Central memory CD8-positive, alpha-beta T cell (primary cell): ENCODE data around the gene XPO1.
A peak's percentile ranks its signal among the peaks of the same experiment; 100 is the strongest.
"Not testable (repeated sequence)": the region's sequence is repeated elsewhere in the genome, so short reads cannot be mapped to it uniquely, and the experiment has no call there.

ENCODE experiments used
- ATAC-seq: fragments of 150-1000 bp; cut with Tn5 transposase; replicated peaks from 2 replicates; pipeline ENCODE4 v1.10.0; 2022; ENCODE audit warnings: mild to moderate bottlenecking, moderate FRiP score, moderate number of reproducible peaks; ENCODE audit not compliant: poor library complexity, severe bottlenecking; ENCODE audit errors: extremely low read depth
- DNase-seq, 2 donors: peaks; one replicate each; pipeline ENCODE4 v3.0.0; 2021; ENCODE audit warnings: low spot score in 2 of 2
- H3K27ac Mint-ChIP-seq: one replicate; pipeline ENCODE4 v1.8.0; 2022; ENCODE audit warnings: low read depth, mild to moderate bottlenecking, moderate library complexity, mixed read lengths
- H3K27me3 Mint-ChIP-seq: one replicate; pipeline ENCODE4 v1.8.0; 2022; ENCODE audit warnings: mixed read lengths
- H3K36me3 Mint-ChIP-seq: one replicate; pipeline ENCODE4 v1.8.0; 2022; ENCODE audit warnings: mild to moderate bottlenecking, moderate library complexity, mixed read lengths; ENCODE audit not compliant: insufficient read depth
- H3K4me1 Mint-ChIP-seq: one replicate; pipeline ENCODE4 v1.8.0; 2022; ENCODE audit warnings: mixed read lengths
- H3K4me3 Mint-ChIP-seq: one replicate; pipeline ENCODE4 v1.8.0; 2022; ENCODE audit warnings: mild to moderate bottlenecking, moderate library complexity, mixed read lengths
- H3K9me3 Mint-ChIP-seq: one replicate; pipeline ENCODE4 v1.8.0; 2022; ENCODE audit warnings: mixed read lengths

XPO1 gene

GRCh38 chr2:61454383-61454782 lies 83.8 kb downstream of the XPO1 start:
- H3K9me3 Mint-ChIP-seq: no peaks in the 10 kb centered on the region
- no peak overlapping the region for H3K4me3 Mint-ChIP-seq
- H3K36me3 Mint-ChIP-seq: peaks cover 9% of the 10 kb centered on the region
- H3K4me1 Mint-ChIP-seq: peaks cover 56% of the 10 kb centered on the region
- DNase-seq (no peak), ATAC-seq (no peak)
- no peaks in the 10 kb centered on the region for H3K27me3 Mint-ChIP-seq
- peak overlapping the region; percentile 13 for H3K27ac Mint-ChIP-seq

DNA sequence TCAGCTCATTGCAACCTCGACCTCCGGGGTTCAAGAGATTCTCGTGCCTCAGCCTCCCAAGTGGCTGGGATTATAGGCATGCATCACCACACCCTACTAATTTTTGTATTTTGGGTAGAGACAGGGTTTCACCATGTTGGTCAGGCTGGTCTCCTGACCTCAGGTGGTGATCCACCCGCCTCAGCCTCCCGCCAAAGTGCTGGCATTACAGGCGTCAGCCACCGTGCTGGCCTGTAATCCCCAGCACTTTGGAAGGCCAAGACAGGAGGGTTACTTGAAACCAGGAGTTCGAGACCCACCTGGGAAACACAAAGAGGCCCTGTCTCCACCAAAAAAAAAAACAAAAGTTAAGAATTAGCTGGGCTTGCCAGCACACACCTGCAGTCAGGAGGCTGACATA lies 85.8 kb downstream of the XPO1 start:
- Mint-ChIP-seq H3K27ac (peak overlapping the region; percentile 42), H3K9me3 (no peaks in the 10 kb centered on the region), H3K27me3 (no peaks in the 10 kb centered on the region), H3K4me1 (peaks cover 62% of the 10 kb centered on the region), H3K4me3 (no peak overlapping the region), H3K36me3 (peaks cover 9% of the 10 kb centered on the region)
- no peak for ATAC-seq
- no peak for DNase-seq

DNA sequence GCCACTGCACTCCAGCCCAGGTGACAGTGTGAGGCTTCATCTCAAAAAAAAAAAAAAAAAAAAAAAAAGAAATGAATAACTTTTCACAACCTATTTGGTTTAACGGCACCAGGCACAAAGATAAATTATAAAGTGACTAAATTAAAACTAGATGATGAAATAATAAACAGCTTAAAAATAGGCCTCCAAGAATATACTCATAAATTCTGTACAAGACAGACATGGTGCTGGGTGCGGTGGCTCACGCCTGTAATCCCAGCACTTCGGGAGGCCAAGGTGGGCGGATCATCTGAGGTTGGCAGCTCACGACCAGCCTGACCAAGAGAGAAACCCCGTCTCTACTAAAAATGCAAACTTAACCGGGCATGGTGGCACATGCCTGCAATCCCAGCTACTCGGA lies 87.0 kb downstream of the XPO1 start:
- ATAC-seq (no peak), DNase-seq (no peak)
- peak overlapping the region; percentile 35 for H3K27ac Mint-ChIP-seq
- H3K4me1 Mint-ChIP-seq: peaks cover 52% of the 10 kb centered on the region
- H3K36me3 Mint-ChIP-seq: peaks cover 10% of the 10 kb centered on the region
- no peaks in the 10 kb centered on the region for H3K27me3 Mint-ChIP-seq
- no peak overlapping the region for H3K4me3 Mint-ChIP-seq
- no peaks in the 10 kb centered on the region for H3K9me3 Mint-ChIP-seq

- DNase-seq (no peak), ATAC-seq (peak; percentile 94)
- Mint-ChIP-seq H3K36me3 (peaks cover 10% of the 10 kb centered on the region), H3K4me3 (no peak overlapping the region), H3K4me1 (peaks cover 45% of the 10 kb centered on the region), H3K9me3 (no peaks in the 10 kb centered on the region), H3K27me3 (no peaks in the 10 kb centered on the region), H3K27ac (no peak overlapping the region)
Observed at GRCh38 chr2:61450144-61450543, 88.0 kb downstream of the XPO1 start.

DNA sequence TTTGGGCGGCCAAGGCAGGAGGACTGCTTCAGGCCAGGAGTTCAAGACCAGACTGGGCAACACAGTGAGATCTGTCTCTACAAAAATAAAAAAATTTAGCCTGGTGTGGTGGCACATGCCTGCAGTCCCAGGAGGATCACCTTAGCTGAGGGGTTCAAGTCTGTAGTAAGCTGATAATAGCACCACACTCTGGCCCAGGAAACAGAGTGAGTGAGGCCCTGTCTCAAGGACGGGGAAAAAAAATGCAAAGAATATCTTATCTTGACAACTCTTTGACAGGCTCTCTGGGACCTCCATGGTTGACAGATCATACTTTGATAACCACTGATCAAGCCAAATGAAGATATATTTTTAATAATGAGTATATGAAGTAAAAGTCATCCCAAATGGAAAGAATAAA lies 89.9 kb downstream of the XPO1 start:
- H3K9me3 Mint-ChIP-seq: no peaks in the 10 kb centered on the region
- DNase-seq (no peak), ATAC-seq (no peak)
- H3K4me3 Mint-ChIP-seq: no peak overlapping the region
- H3K36me3 Mint-ChIP-seq: peaks cover 6% of the 10 kb centered on the region
- no peak overlapping the region for H3K27ac Mint-ChIP-seq
- H3K27me3 Mint-ChIP-seq: no peaks in the 10 kb centered on the region
- H3K4me1 Mint-ChIP-seq: peaks cover 64% of the 10 kb centered on the region

DNA sequence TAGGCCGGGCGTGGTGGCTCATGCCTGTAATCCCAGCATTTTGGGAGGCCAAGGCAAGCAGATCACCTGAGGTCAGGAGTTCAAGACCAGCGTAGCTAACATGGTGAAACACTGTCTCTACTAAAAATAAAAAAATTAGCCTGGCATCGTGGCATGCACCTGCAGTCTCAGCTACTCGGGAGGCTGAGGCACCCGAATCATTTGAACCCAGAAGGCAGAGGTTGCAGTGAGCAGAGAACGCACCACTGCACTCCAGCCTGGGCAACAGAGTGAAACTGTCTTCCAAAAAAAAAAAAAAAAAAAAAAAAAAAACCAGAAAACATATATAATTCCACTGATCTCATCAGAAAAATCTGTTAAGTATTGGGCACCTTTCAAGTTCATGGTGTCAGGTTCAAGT lies 91.2 kb downstream of the XPO1 start:
- not testable (repeated sequence) for ATAC-seq, H3K27ac Mint-ChIP-seq, H3K36me3 Mint-ChIP-seq, H3K9me3 Mint-ChIP-seq, H3K4me3 Mint-ChIP-seq, DNase-seq, H3K27me3 Mint-ChIP-seq
- H3K4me1 Mint-ChIP-seq: peaks cover 70% of the 10 kb centered on the region

DNA sequence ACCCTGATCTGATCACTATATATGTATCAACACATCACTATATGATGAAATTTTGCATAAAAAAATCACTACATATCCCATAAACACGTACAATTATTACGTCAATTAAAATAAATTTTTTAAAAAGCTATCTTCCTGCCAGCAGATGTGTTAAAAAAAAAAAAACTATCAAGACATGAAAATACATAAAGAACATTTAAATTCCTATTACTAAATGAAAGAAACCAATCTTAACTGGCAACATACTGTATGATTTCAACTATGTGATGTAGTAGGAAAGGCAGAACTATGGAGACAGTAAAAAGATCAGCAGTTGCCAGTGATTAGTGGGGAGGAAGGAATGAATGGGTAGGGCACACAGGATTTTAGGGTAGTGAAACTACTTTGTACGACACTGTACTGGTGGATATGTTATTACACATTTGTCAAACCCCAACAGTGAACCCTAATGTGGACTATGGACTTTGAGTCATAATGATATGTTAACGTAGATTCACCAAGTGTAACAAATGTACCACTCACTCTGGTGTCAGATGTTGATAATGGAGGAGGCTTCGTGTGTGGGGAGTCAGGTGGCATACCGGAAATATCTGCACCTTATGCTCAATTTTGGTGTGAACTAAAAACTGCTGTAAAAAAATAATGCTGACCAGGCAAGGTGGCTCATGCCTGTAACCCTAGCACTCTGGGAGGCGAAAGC lies 94.7 kb downstream of the XPO1 start:
- H3K4me1 Mint-ChIP-seq: peaks cover 71% of the 10 kb centered on the region
- H3K27me3 Mint-ChIP-seq: no peaks in the 10 kb centered on the region
- ATAC-seq (peak; percentile 78), DNase-seq (no peak)
- peak overlapping the region; percentile 2 for H3K4me3 Mint-ChIP-seq
- H3K27ac Mint-ChIP-seq: peak overlapping the region; percentile 78
- peaks cover 11% of the 10 kb centered on the region for H3K36me3 Mint-ChIP-seq
- no peaks in the 10 kb centered on the region for H3K9me3 Mint-ChIP-seq

- no peak for ATAC-seq
- Mint-ChIP-seq H3K4me3 (peak overlapping the region; percentile 30), H3K36me3 (peaks cover 7% of the 10 kb centered on the region)
Observed at GRCh38 chr2:61439241-61440002, 98.7 kb downstream of the XPO1 start.

DNA sequence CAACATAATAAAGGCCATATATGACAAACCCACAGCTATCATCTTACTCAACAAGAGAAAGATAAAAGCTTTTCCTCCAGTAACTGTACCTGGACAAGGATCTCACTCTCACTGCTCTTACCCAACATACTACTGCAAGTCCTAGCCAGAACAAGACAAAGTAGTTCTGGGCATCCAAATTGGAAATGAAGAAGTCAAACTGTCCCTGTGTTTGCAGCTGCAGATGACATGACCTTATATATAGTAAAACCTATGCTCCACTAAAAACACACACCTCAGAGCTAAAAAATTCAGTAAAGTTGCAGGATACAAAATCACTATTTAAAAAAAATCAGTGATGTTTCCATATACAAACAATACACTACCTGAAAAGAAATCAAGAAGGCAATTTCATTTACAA lies 99.5 kb downstream of the XPO1 start:
- Mint-ChIP-seq H3K4me1 (peaks cover 85% of the 10 kb centered on the region), H3K4me3 (peak overlapping the region; percentile 18), H3K36me3 (peaks cover 7% of the 10 kb centered on the region), H3K9me3 (peaks cover 6% of the 10 kb centered on the region), H3K27me3 (no peaks in the 10 kb centered on the region), H3K27ac (peak overlapping the region; percentile 56)
- ATAC-seq (no peak), DNase-seq (no peak)

More at GRCh38 chr2:61439241-61440002, 98.7 kb downstream of the XPO1 start:
- peaks cover 6% of the 10 kb centered on the region for H3K9me3 Mint-ChIP-seq
- no peak for DNase-seq
- peak overlapping the region; percentile 56 for H3K27ac Mint-ChIP-seq
- no peaks in the 10 kb centered on the region for H3K27me3 Mint-ChIP-seq
- H3K4me1 Mint-ChIP-seq: peaks cover 85% of the 10 kb centered on the region

DNA sequence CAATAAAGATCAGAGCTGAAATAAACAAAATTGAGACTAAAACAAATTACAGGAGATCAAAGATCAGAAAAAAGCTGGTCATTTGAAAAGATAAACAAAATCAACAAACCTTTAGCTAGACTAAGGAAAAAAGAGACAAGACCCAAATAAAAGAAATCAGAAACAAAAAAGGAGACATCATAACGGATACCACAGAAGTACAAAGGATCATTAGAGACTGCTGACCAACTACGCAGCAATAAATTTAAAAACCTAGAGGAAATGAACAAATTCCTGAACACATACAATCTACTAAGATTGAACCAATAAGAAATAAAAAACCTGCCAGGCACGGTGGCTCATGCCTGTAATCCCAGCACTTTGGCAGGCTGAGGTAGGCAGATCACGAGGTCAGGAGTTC lies 101.0 kb downstream of the XPO1 start:
- H3K27ac Mint-ChIP-seq: no peak overlapping the region
- peaks cover 80% of the 10 kb centered on the region for H3K4me1 Mint-ChIP-seq
- H3K36me3 Mint-ChIP-seq: peaks cover 7% of the 10 kb centered on the region
- ATAC-seq (no peak), DNase-seq (no peak)
- H3K9me3 Mint-ChIP-seq: peaks cover 6% of the 10 kb centered on the region
- H3K4me3 Mint-ChIP-seq: peak overlapping the region; percentile 52
- no peaks in the 10 kb centered on the region for H3K27me3 Mint-ChIP-seq

DNA sequence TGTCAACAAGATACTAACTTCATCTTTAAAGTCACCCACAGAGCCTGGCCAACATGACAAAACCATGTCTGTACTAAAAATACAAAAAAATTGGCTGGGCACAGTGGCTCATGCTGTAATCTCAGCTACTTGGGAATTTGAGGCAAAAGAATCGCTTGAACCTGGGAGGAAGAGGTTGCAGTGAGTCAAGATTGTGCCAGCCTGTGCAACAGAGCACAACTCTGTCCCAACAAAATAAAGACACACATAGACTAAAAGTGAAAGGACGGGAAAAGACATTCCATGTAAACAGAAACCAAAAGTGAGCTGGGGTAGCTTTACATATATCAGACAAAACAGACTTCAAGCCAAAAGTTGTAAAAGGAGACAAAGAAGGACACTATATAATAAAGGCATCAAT lies 102.1 kb downstream of the XPO1 start:
- peaks cover 8% of the 10 kb centered on the region for H3K36me3 Mint-ChIP-seq
- H3K4me3 Mint-ChIP-seq: peak overlapping the region; percentile 19
- peaks cover 6% of the 10 kb centered on the region for H3K9me3 Mint-ChIP-seq
- no peak for ATAC-seq
- no peaks in the 10 kb centered on the region for H3K27me3 Mint-ChIP-seq
- H3K4me1 Mint-ChIP-seq: peaks cover 73% of the 10 kb centered on the region
- peak overlapping the region; percentile 34 for H3K27ac Mint-ChIP-seq
- DNase-seq: no peak

DNA sequence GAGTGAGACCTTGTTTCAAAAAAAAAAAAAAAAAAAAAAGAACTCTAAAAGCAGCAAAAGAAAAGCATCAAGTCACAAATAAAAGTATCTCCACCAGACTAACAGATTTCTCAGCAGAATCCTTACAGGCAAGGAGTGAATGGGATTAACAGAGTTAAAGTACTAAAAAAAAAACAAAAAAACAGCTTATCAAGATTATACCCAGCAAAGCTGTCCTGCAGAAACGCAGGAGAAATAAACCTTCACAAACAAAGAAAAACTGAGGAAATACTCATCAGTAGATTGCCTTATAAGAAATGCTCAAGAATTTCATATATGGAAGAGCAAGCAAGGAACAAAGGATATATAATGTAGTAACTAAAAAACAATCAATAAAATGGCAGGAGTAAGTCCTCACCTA lies 102.9 kb downstream of the XPO1 start:
- Mint-ChIP-seq H3K9me3 (peaks cover 6% of the 10 kb centered on the region), H3K27ac (peak overlapping the region; percentile 45), H3K4me1 (peaks cover 78% of the 10 kb centered on the region), H3K36me3 (peaks cover 8% of the 10 kb centered on the region), H3K4me3 (peak overlapping the region; percentile 10), H3K27me3 (no peaks in the 10 kb centered on the region)
- DNase-seq (no peak), ATAC-seq (no peak)

GRCh38 chr2:61434314-61434713 lies 103.8 kb downstream of the XPO1 start:
- Mint-ChIP-seq H3K27me3 (no peaks in the 10 kb centered on the region), H3K9me3 (peaks cover 6% of the 10 kb centered on the region), H3K27ac (peak overlapping the region; percentile 45), H3K36me3 (peaks cover 10% of the 10 kb centered on the region), H3K4me3 (no peak overlapping the region), H3K4me1 (peaks cover 70% of the 10 kb centered on the region)
- ATAC-seq (no peak), DNase-seq (no peak)
